Measurements from ENCODE around the gene CDKN1A. TPM values are rescaled to one million over a fixed set of nuclear protein-coding genes. Genes with fewer than 3 reads are reported as not detected.

CDKN1A gene
- total RNA-seq, 5 donors from 2014 or later (not counting 1 experiment from before 2014, with no cell fraction given) = 9.6 to 88.9 (median 11.8) TPM

GRCh38 chr6:36636283-36636682, 42.2 kb upstream of the CDKN1A start:
- WGBS (ENCODE audit: insufficient coverage) = 100% methylated on average over 1 of the region's 5 CpGs
- CTCF ChIA-PET = no interaction called here
- H3K4me3 ChIP-seq (ENCODE audit: control insufficient read depth in 1 of 2, extremely low read depth in 1 of 2, low read length in 1 of 2) = no peak overlapping the region

GRCh38 chr6:36636687-36637418, 41.7 kb upstream of the CDKN1A start:
- no peaks in the 10 kb centered on the region for H3K9me3 Mint-ChIP-seq
- H3K4me1 Mint-ChIP-seq = no peaks in the 10 kb centered on the region

More at GRCh38 chr6:36636283-36636682, 42.2 kb upstream of the CDKN1A start:
- no peaks in the 10 kb centered on the region for H3K4me1 ChIP-seq (ENCODE audit: control insufficient read depth in 1 of 2, extremely low read depth in 1 of 2, insufficient read depth in 2 of 2, low read length in 2 of 2)
- no peak for ATAC-seq (replicated peaks in 1 of 4)
- H3K36me3 ChIP-seq (ENCODE audit: control insufficient read depth in 2 of 2, extremely low read depth in 1 of 2, insufficient read depth in 1 of 2, low read length in 1 of 2) = no peaks in the 10 kb centered on the region
- POLR2A ChIA-PET = no interaction called here
- Mint-ChIP-seq H3K9me3 (no peaks in the 10 kb centered on the region), H3K36me3 (no peaks in the 10 kb centered on the region), H3K27ac (no peak overlapping the region), H3K27me3 (peaks cover 0 to 2% of the 10 kb centered on the region in 2 donors), H3K4me1 (no peaks in the 10 kb centered on the region), H3K4me3 (no peak overlapping the region)
- DNase-seq = no peak
- no peaks in the 10 kb centered on the region for H3K9me3 ChIP-seq
- no peak overlapping the region for H3K27ac ChIP-seq (ENCODE audit: low read length)
- H3K27me3 ChIP-seq (replicated peaks in 1 of 2; ENCODE audit: control insufficient read depth in 2 of 2, extremely low read depth in 1 of 2, insufficient read depth in 2 of 2, low read length in 1 of 2) = peaks cover 0 to 25% of the 10 kb centered on the region in 2 experiments

GRCh38 chr6:36638579-36638978, 39.9 kb upstream of the CDKN1A start:
- POLR2A ChIA-PET = no interaction called here
- ATAC-seq (replicated peaks in 1 of 4) = no peak

More at GRCh38 chr6:36636687-36637418, 41.7 kb upstream of the CDKN1A start:
- no peak for ATAC-seq (replicated peaks in 1 of 4)
- H3K4me3 Mint-ChIP-seq = no peak overlapping the region
- no peaks in the 10 kb centered on the region for H3K36me3 ChIP-seq (ENCODE audit: control insufficient read depth in 2 of 2, extremely low read depth in 1 of 2, insufficient read depth in 1 of 2, low read length in 1 of 2)
- no peaks in the 10 kb centered on the region for H3K9me3 ChIP-seq
- H3K27ac ChIP-seq (ENCODE audit: low read length) = no peak overlapping the region
- H3K36me3 Mint-ChIP-seq = no peaks in the 10 kb centered on the region
- H3K4me1 ChIP-seq (ENCODE audit: control insufficient read depth in 1 of 2, extremely low read depth in 1 of 2, insufficient read depth in 2 of 2, low read length in 2 of 2) = no peaks in the 10 kb centered on the region
- no peak for DNase-seq
- CTCF ChIA-PET = no interaction called here
- no peak overlapping the region for H3K27ac Mint-ChIP-seq
- peaks cover 0 to 2% of the 10 kb centered on the region in 2 donors for H3K27me3 Mint-ChIP-seq
- 85% methylated on average over 10 of the region's 12 CpGs for WGBS (ENCODE audit: insufficient coverage)
- POLR2A ChIA-PET = no interaction called here
- H3K4me3 ChIP-seq (ENCODE audit: control insufficient read depth in 1 of 2, extremely low read depth in 1 of 2, low read length in 1 of 2) = no peak overlapping the region
- peaks cover 0 to 20% of the 10 kb centered on the region in 2 experiments for H3K27me3 ChIP-seq (replicated peaks in 1 of 2; ENCODE audit: control insufficient read depth in 2 of 2, extremely low read depth in 1 of 2, insufficient read depth in 2 of 2, low read length in 1 of 2)

DNA sequence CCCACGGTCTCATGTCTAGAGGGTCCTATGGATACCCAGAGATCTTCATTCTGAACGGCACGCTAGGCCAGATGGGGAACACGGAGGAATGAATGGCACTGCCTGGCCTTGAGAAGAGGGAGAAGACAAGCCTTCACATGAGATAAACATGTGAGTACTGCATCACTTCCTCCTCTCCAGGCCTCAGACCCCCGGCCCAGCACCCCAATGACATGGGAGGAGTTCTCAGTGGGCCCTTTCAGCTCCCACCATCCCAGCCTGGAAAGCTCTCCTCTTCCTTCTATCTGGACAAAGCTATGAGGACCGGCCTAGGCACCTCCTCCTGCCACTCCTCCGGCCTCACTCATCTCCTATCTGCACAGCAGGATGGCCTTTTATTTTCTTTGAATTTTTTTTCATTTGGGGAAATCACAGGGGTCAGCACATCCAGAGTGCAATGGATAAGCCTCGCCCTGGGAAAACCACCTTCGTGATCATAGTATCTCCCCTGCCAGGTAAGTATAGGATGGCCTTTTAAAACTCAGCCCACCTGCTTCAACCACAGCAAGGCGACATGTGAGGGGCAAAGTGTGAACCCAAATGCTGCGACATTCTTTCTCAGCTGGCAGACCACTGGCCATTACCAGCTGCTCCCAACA, 39.2 kb upstream of the CDKN1A start:
- POLR2A ChIA-PET = interaction anchor here in 1 of 2 donors (0.6 kb wide), 1 partner anchor 12 kb away, joined by 3 read pairs; no protein-coding TSS in a partner anchor
- H3K4me1 ChIP-seq (ENCODE audit: control insufficient read depth in 1 of 2, extremely low read depth in 1 of 2, insufficient read depth in 2 of 2, low read length in 2 of 2) = no peaks in the 10 kb centered on the region
- no peaks in the 10 kb centered on the region for H3K9me3 ChIP-seq
- ATAC-seq (replicated peaks in 1 of 4) (no peak), DNase-seq (peak in 3 of 35 experiments; percentile 9 to 61 (median 25))
- no peaks in the 10 kb centered on the region for H3K4me1 Mint-ChIP-seq
- no peaks in the 10 kb centered on the region for H3K36me3 ChIP-seq (ENCODE audit: control insufficient read depth in 2 of 2, extremely low read depth in 1 of 2, insufficient read depth in 1 of 2, low read length in 1 of 2)
- no peak overlapping the region for H3K27ac Mint-ChIP-seq
- peaks cover 0 to 2% of the 10 kb centered on the region in 2 donors for H3K27me3 Mint-ChIP-seq
- no peak overlapping the region for H3K4me3 ChIP-seq (ENCODE audit: control insufficient read depth in 1 of 2, extremely low read depth in 1 of 2, low read length in 1 of 2)
- H3K4me3 Mint-ChIP-seq = no peak overlapping the region
- peaks cover 0 to 21% of the 10 kb centered on the region in 2 experiments for H3K27me3 ChIP-seq (replicated peaks in 1 of 2; ENCODE audit: control insufficient read depth in 2 of 2, extremely low read depth in 1 of 2, insufficient read depth in 2 of 2, low read length in 1 of 2)
- CTCF ChIA-PET = no interaction called here
- no peaks in the 10 kb centered on the region for H3K36me3 Mint-ChIP-seq
- 85% methylated on average over 7 of the region's 11 CpGs for WGBS (ENCODE audit: insufficient coverage)
- H3K9me3 Mint-ChIP-seq = no peaks in the 10 kb centered on the region
- no peak overlapping the region for H3K27ac ChIP-seq (ENCODE audit: low read length)

More at GRCh38 chr6:36638579-36638978, 39.9 kb upstream of the CDKN1A start:
- no peak for DNase-seq
- Mint-ChIP-seq H3K4me3 (no peak overlapping the region), H3K27me3 (peaks cover 0 to 2% of the 10 kb centered on the region in 2 donors), H3K4me1 (no peaks in the 10 kb centered on the region), H3K27ac (no peak overlapping the region), H3K9me3 (no peaks in the 10 kb centered on the region), H3K36me3 (no peaks in the 10 kb centered on the region)
- Histone ChIP-seq H3K27ac (ENCODE audit: low read length) (no peak overlapping the region), H3K36me3 (ENCODE audit: control insufficient read depth in 2 of 2, extremely low read depth in 1 of 2, insufficient read depth in 1 of 2, low read length in 1 of 2) (no peaks in the 10 kb centered on the region), H3K4me3 (ENCODE audit: control insufficient read depth in 1 of 2, extremely low read depth in 1 of 2, low read length in 1 of 2) (no peak overlapping the region), H3K4me1 (ENCODE audit: control insufficient read depth in 1 of 2, extremely low read depth in 1 of 2, insufficient read depth in 2 of 2, low read length in 2 of 2) (no peaks in the 10 kb centered on the region), H3K9me3 (no peaks in the 10 kb centered on the region), H3K27me3 (replicated peaks in 1 of 2; ENCODE audit: control insufficient read depth in 2 of 2, extremely low read depth in 1 of 2, insufficient read depth in 2 of 2, low read length in 1 of 2) (peaks cover 0 to 20% of the 10 kb centered on the region in 2 experiments)
- CTCF ChIA-PET = no interaction called here
- WGBS (ENCODE audit: insufficient coverage) = no CpG with 5 or more reads among the region's 3 CpGs

DNA sequence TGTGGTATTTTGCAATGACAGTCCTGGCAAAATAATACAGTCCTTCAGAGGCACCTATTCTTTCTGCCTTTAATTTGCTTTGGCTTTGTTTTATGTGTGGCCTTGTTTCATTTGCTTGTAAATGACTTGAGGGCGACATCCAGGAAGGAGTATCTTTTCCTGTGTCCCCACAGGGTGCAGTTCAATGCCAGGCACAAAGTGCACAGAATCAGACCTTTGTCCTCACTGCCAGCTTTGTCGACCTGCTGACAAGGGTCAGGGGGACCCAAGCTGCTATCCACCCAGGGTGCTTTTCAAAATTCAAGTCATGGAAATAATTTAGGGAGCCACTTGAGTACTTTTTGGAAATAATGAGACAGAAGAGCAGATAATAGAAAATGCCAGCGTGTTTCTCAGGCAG, 37.0 kb upstream of the CDKN1A start:
- H3K9me3 ChIP-seq = no peaks in the 10 kb centered on the region
- CTCF ChIA-PET = interaction anchor here (0.6 kb wide), 2 partner anchors 60 to 121 kb away, joined by 4 to 13 read pairs; no protein-coding TSS in a partner anchor
- H3K36me3 Mint-ChIP-seq = no peaks in the 10 kb centered on the region
- H3K36me3 ChIP-seq (ENCODE audit: control insufficient read depth in 2 of 2, extremely low read depth in 1 of 2, insufficient read depth in 1 of 2, low read length in 1 of 2) = no peaks in the 10 kb centered on the region
- H3K4me3 Mint-ChIP-seq = no peak overlapping the region
- no peak overlapping the region for H3K27ac Mint-ChIP-seq
- no peak overlapping the region for H3K4me3 ChIP-seq (ENCODE audit: control insufficient read depth in 1 of 2, extremely low read depth in 1 of 2, low read length in 1 of 2)
- no peaks in the 10 kb centered on the region for H3K4me1 Mint-ChIP-seq
- no peak overlapping the region for H3K27ac ChIP-seq (ENCODE audit: low read length)
- no peak for DNase-seq
- POLR2A ChIA-PET = interaction anchor here in 1 of 2 donors (0.6 kb wide), 1 partner anchor 10 kb away, joined by 3 read pairs; no protein-coding TSS in a partner anchor
- no peak for ATAC-seq (replicated peaks in 1 of 4)
- 73% methylated on average over 1 of the region's 3 CpGs for WGBS (ENCODE audit: insufficient coverage)
- H3K27me3 Mint-ChIP-seq = peaks cover 0 to 2% of the 10 kb centered on the region in 2 donors
- H3K9me3 Mint-ChIP-seq = no peaks in the 10 kb centered on the region
- no peaks in the 10 kb centered on the region for H3K4me1 ChIP-seq (ENCODE audit: control insufficient read depth in 1 of 2, extremely low read depth in 1 of 2, insufficient read depth in 2 of 2, low read length in 2 of 2)
- H3K27me3 ChIP-seq (replicated peaks in 1 of 2; ENCODE audit: control insufficient read depth in 2 of 2, extremely low read depth in 1 of 2, insufficient read depth in 2 of 2, low read length in 1 of 2) = peaks cover 0 to 13% of the 10 kb centered on the region in 2 experiments

DNA sequence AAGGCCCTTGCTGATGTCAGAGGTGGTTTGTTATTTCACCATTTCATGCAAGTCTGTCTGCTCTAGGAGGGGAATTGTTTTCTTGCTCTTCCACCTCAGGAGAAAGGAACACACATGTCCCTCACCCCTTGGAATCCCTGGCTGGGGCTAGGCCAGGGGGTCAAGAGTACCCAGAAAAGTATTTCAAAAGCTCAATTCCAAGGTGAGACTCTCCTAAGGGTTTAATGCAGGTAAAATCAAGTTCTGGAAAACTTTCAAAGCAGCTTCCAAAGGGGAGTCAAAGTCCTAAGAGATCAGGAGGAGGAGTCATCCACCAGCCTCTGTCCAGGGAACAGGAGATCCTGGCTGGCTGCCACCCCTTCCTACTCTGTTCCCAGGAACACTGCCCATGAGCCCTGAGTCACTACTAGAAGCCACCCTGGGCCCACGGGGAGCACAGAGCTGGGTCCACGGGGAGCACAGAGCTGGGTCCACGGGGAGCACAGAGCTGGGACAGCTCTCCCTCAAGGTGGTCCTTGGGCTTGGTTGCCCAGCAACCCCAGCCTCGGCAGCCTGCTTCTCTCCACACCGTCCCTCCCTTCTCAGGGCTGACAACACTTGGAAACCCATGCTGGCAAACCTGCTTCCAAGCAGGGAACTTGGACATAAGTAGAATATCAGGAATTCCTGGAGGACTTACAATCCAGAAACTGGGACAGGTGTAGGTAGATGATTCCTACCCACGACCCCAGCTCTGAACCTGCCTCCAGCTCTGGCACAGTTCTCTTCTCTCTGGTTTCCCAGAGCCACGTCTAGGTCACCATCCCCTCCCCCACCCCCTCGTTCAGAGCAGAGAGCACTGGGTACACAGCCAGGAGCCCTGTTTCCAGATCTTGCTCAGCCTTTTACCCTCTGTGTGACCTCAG, 35.3 kb upstream of the CDKN1A start:
- CTCF ChIA-PET = interaction anchor here in 1 of 2 donors (0.5 to 0.7 kb wide), 2 partner anchors 31 to 238 kb away, joined by 4 to 6 read pairs; no protein-coding TSS in a partner anchor
- no peaks in the 10 kb centered on the region for H3K4me1 Mint-ChIP-seq
- no peaks in the 10 kb centered on the region for H3K36me3 Mint-ChIP-seq
- no peak overlapping the region for H3K4me3 Mint-ChIP-seq
- Histone ChIP-seq H3K4me3 (ENCODE audit: control insufficient read depth in 1 of 2, extremely low read depth in 1 of 2, low read length in 1 of 2) (no peak overlapping the region), H3K4me1 (ENCODE audit: control insufficient read depth in 1 of 2, extremely low read depth in 1 of 2, insufficient read depth in 2 of 2, low read length in 2 of 2) (no peaks in the 10 kb centered on the region), H3K27me3 (replicated peaks in 1 of 2; ENCODE audit: control insufficient read depth in 2 of 2, extremely low read depth in 1 of 2, insufficient read depth in 2 of 2, low read length in 1 of 2) (peaks cover 0 to 3% of the 10 kb centered on the region in 2 experiments), H3K9me3 (no peaks in the 10 kb centered on the region), H3K36me3 (ENCODE audit: control insufficient read depth in 2 of 2, extremely low read depth in 1 of 2, insufficient read depth in 1 of 2, low read length in 1 of 2) (no peaks in the 10 kb centered on the region), H3K27ac (ENCODE audit: low read length) (no peak overlapping the region)
- POLR2A ChIA-PET = no interaction called here
- DNase-seq = no peak
- H3K27me3 Mint-ChIP-seq = no peaks in the 10 kb centered on the region
- WGBS (ENCODE audit: insufficient coverage) = 70% methylated on average over 6 of the region's 8 CpGs
- H3K27ac Mint-ChIP-seq = no peak overlapping the region
- no peaks in the 10 kb centered on the region for H3K9me3 Mint-ChIP-seq
- no peak for ATAC-seq (replicated peaks in 1 of 4)
